ENCODE measurements around the gene SLC41A3.
"Not testable (repeated sequence)": the region's sequence is repeated elsewhere in the genome, so short reads cannot be mapped to it uniquely, and the experiment has no call there.

SLC41A3 gene

GRCh38 chr3:126102011-126102410, 18.1 kb upstream of the SLC41A3 start:
- H3K4me3 ChIP-seq (replicated peaks; ENCODE audit: low read depth, low read length), result no peak overlapping the region
- no peak for TF ChIP-seq CTCF (IDR thresholded peaks at IDR 0.05; ENCODE audit: low read length, missing control alignments)
- DNase-seq (ENCODE audit: low read depth), result no peak

GRCh38 chr3:126101521-126101982, 17.6 kb upstream of the SLC41A3 start:
- no peak for TF ChIP-seq CTCF (IDR thresholded peaks at IDR 0.05; ENCODE audit: low read length, missing control alignments)
- no peak overlapping the region for H3K4me3 ChIP-seq (replicated peaks; ENCODE audit: low read depth, low read length)
- DNase-seq (ENCODE audit: low read depth), result no peak

- no peak for DNase-seq (ENCODE audit: low read depth)
- no peak overlapping the region for H3K4me3 ChIP-seq (replicated peaks; ENCODE audit: low read depth, low read length)
- TF ChIP-seq CTCF (IDR thresholded peaks at IDR 0.05; ENCODE audit: low read length, missing control alignments), result no peak
Measured at GRCh38 chr3:126100634-126101301, 16.8 kb upstream of the SLC41A3 start.

- DNase-seq (ENCODE audit: low read depth), result no peak
- no peak for TF ChIP-seq CTCF (IDR thresholded peaks at IDR 0.05; ENCODE audit: low read length, missing control alignments)
- no peak overlapping the region for H3K4me3 ChIP-seq (replicated peaks; ENCODE audit: low read depth, low read length)
Measured at GRCh38 chr3:126100269-126100633, 16.3 kb upstream of the SLC41A3 start.

- TF ChIP-seq CTCF (IDR thresholded peaks at IDR 0.05; ENCODE audit: low read length, missing control alignments), result no peak
- no peak overlapping the region for H3K4me3 ChIP-seq (replicated peaks; ENCODE audit: low read depth, low read length)
- DNase-seq (ENCODE audit: low read depth), result no peak
Measured at GRCh38 chr3:126098391-126098858, 14.5 kb upstream of the SLC41A3 start.

GRCh38 chr3:126097801-126098200, 13.9 kb upstream of the SLC41A3 start:
- no peak for DNase-seq (ENCODE audit: low read depth)
- no peak for TF ChIP-seq CTCF (IDR thresholded peaks at IDR 0.05; ENCODE audit: low read length, missing control alignments)
- no peak overlapping the region for H3K4me3 ChIP-seq (replicated peaks; ENCODE audit: low read depth, low read length)

GRCh38 chr3:126096274-126096673, 12.3 kb upstream of the SLC41A3 start:
- DNase-seq (ENCODE audit: low read depth); H3K4me3 ChIP-seq (replicated peaks; ENCODE audit: low read depth, low read length): not testable (repeated sequence)

GRCh38 chr3:126092128-126092527, 8.2 kb upstream of the SLC41A3 start:
- DNase-seq (ENCODE audit: low read depth), result not testable (repeated sequence)

More at GRCh38 chr3:126092128-126092527, 8.2 kb upstream of the SLC41A3 start:
- H3K4me3 ChIP-seq (replicated peaks; ENCODE audit: low read depth, low read length), result not testable (repeated sequence)
